Natural killer cell (primary cell): ENCODE results near the gene TENM3. TPM values are rescaled to one million over a fixed set of nuclear protein-coding genes. Genes with fewer than 3 reads are reported as not detected.

ENCODE experiments used
- ATAC-seq, 3 donors: fragments of 150-1000 bp in 2 of 3; fragments of 200-7000 bp in 1 of 3; cut with Tn5 transposase; 1 replicate in 1 of 3; 2 replicates in 2 of 3; pipeline ENCODE4 v1.10.0; 2021; ENCODE audit warnings: mild to moderate bottlenecking in 2 of 3, moderate library complexity in 2 of 3
- DNase-seq, 2 donors: peaks; one replicate each; pipeline versions ENCODE4 v3.0.0 to v3.0.0-alpha.2; 2013 to 2021; ENCODE audit warnings: mixed read lengths in 1 of 2
- H3K27ac ChIP-seq: one replicate; pipeline ENCODE4 v1.5.1; 2013; ENCODE audit warnings: mild to moderate bottlenecking, low read length
- H3K27me3 ChIP-seq: one replicate; pipeline ENCODE4 v1.6.1; 2013; ENCODE audit warnings: low read length; ENCODE audit not compliant: control insufficient read depth, insufficient read depth
- H3K36me3 ChIP-seq: one replicate; pipeline ENCODE4 v1.6.1; 2013; ENCODE audit warnings: low read length; ENCODE audit not compliant: control insufficient read depth, insufficient read depth
- H3K4me1 ChIP-seq: one replicate; pipeline ENCODE4 v1.6.1; 2013; ENCODE audit warnings: low read length; ENCODE audit not compliant: control insufficient read depth, insufficient read depth
- H3K4me3 ChIP-seq: one replicate; pipeline ENCODE4 v1.5.1; 2013; ENCODE audit warnings: low read length
- H3K9me3 ChIP-seq: one replicate; pipeline ENCODE4 v1.6.1; 2013; ENCODE audit warnings: low read length; ENCODE audit not compliant: control insufficient read depth, insufficient read depth
- H3K27ac Mint-ChIP-seq, 2 donors: one replicate each; pipeline ENCODE4 v1.8.0; 2022; ENCODE audit warnings: mild to moderate bottlenecking in 2 of 2, mixed read lengths in 2 of 2, moderate library complexity in 1 of 2
- H3K27me3 Mint-ChIP-seq, 2 donors: one replicate each; pipeline ENCODE4 v1.8.0; 2022; ENCODE audit warnings: low read depth in 2 of 2, mixed read lengths in 2 of 2
- H3K36me3 Mint-ChIP-seq: one replicate; pipeline ENCODE4 v1.8.0; 2022; ENCODE audit warnings: mixed read lengths
- H3K4me1 Mint-ChIP-seq, 2 donors: one replicate each; pipeline ENCODE4 v1.8.0; 2022; ENCODE audit warnings: mixed read lengths in 2 of 2
- H3K4me3 Mint-ChIP-seq: one replicate; pipeline ENCODE4 v1.8.0; 2022; ENCODE audit warnings: mild to moderate bottlenecking, moderate library complexity, mixed read lengths
- H3K9me3 Mint-ChIP-seq, 2 donors: one replicate each; pipeline ENCODE4 v1.8.0; 2022; ENCODE audit warnings: mixed read lengths in 2 of 2
- CTCF ChIP-seq: fragments of 200-600 bp; IDR thresholded peaks from one replicate; pipeline ENCODE4 v1.8.0; 2022; ENCODE audit warnings: antibody characterized with exemption
- WGBS: methylation state at CpG from one replicate; pipeline ENCODE4 v1.1.7; 2013; ENCODE audit warnings: missing lambda C conversion rate; ENCODE audit not compliant: insufficient coverage; 5-methylcytosine and 5-hydroxymethylcytosine counted together
- intact Hi-C: fragments of 100-400 bp; cut with micrococcal nuclease; formaldehyde crosslinking; loops from one replicate; pipeline ENCODE4 v1.14.2; 2022
- total RNA-seq, 4 donors: library from RNA; stranded (reverse); fragments of 120-200 nt in 1 of 4; gene quantifications; one replicate each; pipeline versions ENCODE4 v1.2.3 to v1.2.4, GENCODE V29; 2013 to 2022

Gene TENM3
- total RNA-seq, 3 donors from 2014 or later (not counting 1 experiment from before 2014, with no cell fraction given), result not detected

GRCh38 chr4:182248295-182248694, 5.1 kb downstream of the TENM3 start:
- ATAC-seq, result no peak
- intact Hi-C loops, result no loop called here
- no peaks in the 10 kb centered on the region for H3K9me3 ChIP-seq
- peaks cover 2 to 15% of the 10 kb centered on the region in 2 donors for H3K9me3 Mint-ChIP-seq
- H3K36me3 Mint-ChIP-seq, result no peaks in the 10 kb centered on the region
- H3K4me1 ChIP-seq, result no peaks in the 10 kb centered on the region
- no peak for TF ChIP-seq CTCF
- no peak overlapping the region for H3K4me3 ChIP-seq
- no peaks in the 10 kb centered on the region for H3K27me3 ChIP-seq
- no peaks in the 10 kb centered on the region for H3K36me3 ChIP-seq
- WGBS, result no CpG with 5 or more reads among the region's 3 CpGs
- no peaks in the 10 kb centered on the region for H3K27me3 Mint-ChIP-seq
- H3K27ac Mint-ChIP-seq, result no peak overlapping the region
- H3K4me1 Mint-ChIP-seq, result no peaks in the 10 kb centered on the region
- H3K4me3 Mint-ChIP-seq, result no peak overlapping the region
- H3K27ac ChIP-seq, result no peak overlapping the region
- DNase-seq, result no peak

GRCh38 chr4:182250446-182250845, 7.2 kb downstream of the TENM3 start:
- no peak overlapping the region for H3K27ac Mint-ChIP-seq
- peaks cover 0 to 10% of the 10 kb centered on the region in 2 donors for H3K9me3 Mint-ChIP-seq
- no peaks in the 10 kb centered on the region for H3K9me3 ChIP-seq
- 69% methylated on average over 2 of the region's 6 CpGs for WGBS
- ATAC-seq, result no peak
- H3K27me3 ChIP-seq, result no peaks in the 10 kb centered on the region
- no peak overlapping the region for H3K4me3 Mint-ChIP-seq
- H3K36me3 Mint-ChIP-seq, result no peaks in the 10 kb centered on the region
- H3K4me1 Mint-ChIP-seq, result no peaks in the 10 kb centered on the region
- H3K4me3 ChIP-seq, result no peak overlapping the region
- no peak overlapping the region for H3K27ac ChIP-seq
- no peaks in the 10 kb centered on the region for H3K4me1 ChIP-seq
- DNase-seq, result no peak
- no peak for TF ChIP-seq CTCF
- no peaks in the 10 kb centered on the region for H3K27me3 Mint-ChIP-seq
- intact Hi-C loops, result no loop called here
- no peaks in the 10 kb centered on the region for H3K36me3 ChIP-seq

- Mint-ChIP-seq H3K9me3 (peaks cover 0 to 11% of the 10 kb centered on the region in 2 donors), H3K27me3 (no peaks in the 10 kb centered on the region), H3K4me1 (no peaks in the 10 kb centered on the region), H3K27ac (no peak overlapping the region), H3K4me3 (no peak overlapping the region), H3K36me3 (no peaks in the 10 kb centered on the region)
- 88% methylated on average over 8 of the region's 8 CpGs for WGBS
- DNase-seq, result no peak
- no peak for ATAC-seq
- H3K4me1 ChIP-seq, result no peaks in the 10 kb centered on the region
- H3K4me3 ChIP-seq, result no peak overlapping the region
- TF ChIP-seq CTCF, result no peak
- intact Hi-C loops, result no loop called here
- H3K27ac ChIP-seq, result no peak overlapping the region
- H3K27me3 ChIP-seq, result no peaks in the 10 kb centered on the region
- no peaks in the 10 kb centered on the region for H3K9me3 ChIP-seq
- H3K36me3 ChIP-seq, result no peaks in the 10 kb centered on the region
Measured at GRCh38 chr4:182251116-182251515, 7.9 kb downstream of the TENM3 start.

- ATAC-seq (no peak), DNase-seq (no peak)
- WGBS, result 67% methylated on average over 1 of the region's 4 CpGs
- Mint-ChIP-seq H3K4me1 (no peaks in the 10 kb centered on the region), H3K27me3 (no peaks in the 10 kb centered on the region), H3K4me3 (no peak overlapping the region), H3K36me3 (no peaks in the 10 kb centered on the region), H3K9me3 (peaks cover 0 to 6% of the 10 kb centered on the region in 2 donors), H3K27ac (no peak overlapping the region)
- intact Hi-C loops, result no loop called here
- no peak for TF ChIP-seq CTCF
- Histone ChIP-seq H3K27me3 (no peaks in the 10 kb centered on the region), H3K4me1 (no peaks in the 10 kb centered on the region), H3K27ac (no peak overlapping the region), H3K4me3 (no peak overlapping the region), H3K9me3 (peaks cover 4% of the 10 kb centered on the region), H3K36me3 (no peaks in the 10 kb centered on the region)
Measured at GRCh38 chr4:182252220-182252619, 9.0 kb downstream of the TENM3 start.
